HG03139 (cell line): ENCODE measurements around the gene SMCO1.
"Not testable (repeated sequence)": the region's sequence is repeated elsewhere in the genome, so short reads cannot be mapped to it uniquely, and the experiment has no call there.

Experiments
- ATAC-seq: cut with Tn5 transposase; IDR thresholded peaks from one replicate; pipeline ENCODE4 v1.9.1; 2021; ENCODE audit not compliant: unreplicated experiment

The SMCO1 gene

GRCh38 chr3:196523841-196524240 lies 8.7 kb upstream of the SMCO1 start:
- no peak for ATAC-seq

GRCh38 chr3:196521291-196521690 lies 6.1 kb upstream of the SMCO1 start:
- ATAC-seq = not testable (repeated sequence)

GRCh38 chr3:196519718-196520082 lies 4.6 kb upstream of the SMCO1 start:
- ATAC-seq = no peak

GRCh38 chr3:196518966-196519717 lies 4.0 kb upstream of the SMCO1 start:
- ATAC-seq = no peak

- ATAC-seq = no peak
Measured at GRCh38 chr3:196517919-196518318, 2.8 kb upstream of the SMCO1 start.

- ATAC-seq = no peak
Measured at GRCh38 chr3:196517162-196517800, 2.1 kb upstream of the SMCO1 start.

- no peak for ATAC-seq
Measured at GRCh38 chr3:196514350-196514716, 813 bp downstream of the SMCO1 start.

GRCh38 chr3:196513697-196514349 lies 1.3 kb downstream of the SMCO1 start:
- no peak for ATAC-seq

GRCh38 chr3:196511646-196512425 lies 3.3 kb downstream of the SMCO1 start:
- not testable (repeated sequence) for ATAC-seq

- ATAC-seq = not testable (repeated sequence)
Measured at GRCh38 chr3:196511108-196511507, 4.0 kb downstream of the SMCO1 start.

GRCh38 chr3:196506687-196507086 lies 8.5 kb downstream of the SMCO1 start:
- no peak for ATAC-seq

GRCh38 chr3:196504556-196504955 lies 10.6 kb downstream of the SMCO1 start:
- no peak for ATAC-seq

- ATAC-seq = not testable (repeated sequence)
Measured at GRCh38 chr3:196504077-196504398, 11.1 kb downstream of the SMCO1 start.

- peak; percentile 79 for ATAC-seq
Measured at GRCh38 chr3:196503196-196504076, 11.7 kb downstream of the SMCO1 start, which contains the start of gene RNF168. TSS of gene RNF168 (minus strand) at chr3:196503768. CDS start at chr3:196503173, 595 bp downstream.

- ATAC-seq = peak; percentile 11
Measured at GRCh38 chr3:196502775-196503195, 12.4 kb downstream of the SMCO1 start.

GRCh38 chr3:196501316-196502044 lies 13.7 kb downstream of the SMCO1 start:
- no peak for ATAC-seq

- ATAC-seq = no peak
Measured at GRCh38 chr3:196499807-196500524, 15.2 kb downstream of the SMCO1 start.

- no peak for ATAC-seq
Measured at GRCh38 chr3:196499061-196499460, 16.1 kb downstream of the SMCO1 start.

GRCh38 chr3:196498297-196498696 lies 16.8 kb downstream of the SMCO1 start:
- no peak for ATAC-seq
